ENCODE data around the gene CORO1C.
A peak's percentile ranks its signal among the peaks of the same experiment; 100 is the strongest.

The CORO1C gene

GRCh38 chr12:108615918-108616317, 115.4 kb downstream of the CORO1C start:
- DNase-seq (ENCODE audit: low spot score), result no peak

GRCh38 chr12:108614639-108615038, 116.7 kb downstream of the CORO1C start:
- no peak for DNase-seq (ENCODE audit: low spot score)

GRCh38 chr12:108614041-108614440, 117.3 kb downstream of the CORO1C start:
- no peak for DNase-seq (ENCODE audit: low spot score)

GRCh38 chr12:108613548-108613947, 117.8 kb downstream of the CORO1C start:
- DNase-seq (ENCODE audit: low spot score), result no peak

- DNase-seq (ENCODE audit: low spot score), result no peak
Measured at GRCh38 chr12:108612788-108613282, 118.5 kb downstream of the CORO1C start.

GRCh38 chr12:108611884-108612415, 119.4 kb downstream of the CORO1C start:
- peak; percentile 77 for DNase-seq (ENCODE audit: low spot score)

GRCh38 chr12:108610856-108611605, 120.3 kb downstream of the CORO1C start:
- DNase-seq (ENCODE audit: low spot score), result no peak

GRCh38 chr12:108610336-108610815, 120.9 kb downstream of the CORO1C start:
- no peak for DNase-seq (ENCODE audit: low spot score)

- DNase-seq (ENCODE audit: low spot score), result peak; percentile 91
Measured at GRCh38 chr12:108609537-108610335, 121.6 kb downstream of the CORO1C start.

GRCh38 chr12:108608616-108609015, 122.7 kb downstream of the CORO1C start:
- DNase-seq (ENCODE audit: low spot score), result no peak

- no peak for DNase-seq (ENCODE audit: low spot score)
Measured at GRCh38 chr12:108607981-108608600, 123.2 kb downstream of the CORO1C start.

GRCh38 chr12:108606492-108606891, 124.8 kb downstream of the CORO1C start:
- DNase-seq (ENCODE audit: low spot score), result no peak

- DNase-seq (ENCODE audit: low spot score), result no peak
Measured at GRCh38 chr12:108605690-108606406, 125.5 kb downstream of the CORO1C start.

- no peak for DNase-seq (ENCODE audit: low spot score)
Measured at GRCh38 chr12:108605000-108605689, 126.2 kb downstream of the CORO1C start.

- no peak for DNase-seq (ENCODE audit: low spot score)
Measured at GRCh38 chr12:108604208-108604941, 126.9 kb downstream of the CORO1C start.

- no peak for DNase-seq (ENCODE audit: low spot score)
Measured at GRCh38 chr12:108603743-108604142, 127.6 kb downstream of the CORO1C start.

GRCh38 chr12:108602976-108603704, 128.2 kb downstream of the CORO1C start:
- no peak for DNase-seq (ENCODE audit: low spot score)

GRCh38 chr12:108602209-108602705, 129.1 kb downstream of the CORO1C start:
- no peak for DNase-seq (ENCODE audit: low spot score)

- DNase-seq (ENCODE audit: low spot score), result no peak
Measured at GRCh38 chr12:108600702-108601007, 130.7 kb downstream of the CORO1C start.

Data from GM03348 (cell line).